G401 (cell line): ENCODE data around the gene VRK1. TPM values are rescaled to one million over a fixed set of nuclear protein-coding genes. Genes with fewer than 3 reads are reported as not detected.
A peak's percentile ranks its signal among the peaks of the same experiment; 100 is the strongest.

Source experiments
- DNase-seq: peaks from one replicate; pipeline ENCODE4 v3.0.0-alpha.2; 2015; ENCODE audit warnings: low spot score
- in situ Hi-C: cut with HindIII; loops from 2 replicates; pipeline ENCODE4 v1.10.0; 2016; ENCODE audit warnings: low sequenced_read_pairs, mixed read lengths
- total RNA-seq: library from RNA; depleted of rRNA; stranded (reverse); fragments of >200 nt; shearing (Covaris generic); gene quantifications from 2 replicates; pipeline ENCODE4 v1.2.3, GENCODE V29; 2014

Gene VRK1
- total RNA-seq, 1 experiment from 2014 or later: 65.5 TPM

GRCh38 chr14:96783915-96784224 is 13.3 kb upstream of the VRK1 start:
- DNase-seq: no peak
- in situ Hi-C loops: no loop called here

GRCh38 chr14:96790186-96790585 is 7.0 kb upstream of the VRK1 start:
- in situ Hi-C loops: no loop called here
- no peak for DNase-seq

- no peak for DNase-seq
- in situ Hi-C loops: no loop called here
Observed at GRCh38 chr14:96790706-96791105, 6.5 kb upstream of the VRK1 start.

- DNase-seq: no peak
Observed at GRCh38 chr14:96792003-96792402, 5.2 kb upstream of the VRK1 start.

GRCh38 chr14:96792591-96792990 is 4.6 kb upstream of the VRK1 start:
- no peak for DNase-seq
- in situ Hi-C loops: no loop called here

More at GRCh38 chr14:96792003-96792402, 5.2 kb upstream of the VRK1 start:
- in situ Hi-C loops: no loop called here

- in situ Hi-C loops: no loop called here
- no peak for DNase-seq
Observed at GRCh38 chr14:96793547-96793946, 3.6 kb upstream of the VRK1 start.

GRCh38 chr14:96795109-96795828 is 1.9 kb upstream of the VRK1 start:
- in situ Hi-C loops: no loop called here

GRCh38 chr14:96797582-96798349 is 584 bp downstream of the VRK1 start:
- in situ Hi-C loops: no loop called here
- no peak for DNase-seq

More at GRCh38 chr14:96795109-96795828, 1.9 kb upstream of the VRK1 start:
- DNase-seq: no peak

- in situ Hi-C loops: no loop called here
- DNase-seq: no peak
Observed at GRCh38 chr14:96798956-96799355, 1.8 kb downstream of the VRK1 start.

- DNase-seq: no peak
- in situ Hi-C loops: no loop called here
Observed at GRCh38 chr14:96799489-96800054, 2.4 kb downstream of the VRK1 start.

GRCh38 chr14:96801931-96802330 is 4.7 kb downstream of the VRK1 start:
- DNase-seq: no peak
- in situ Hi-C loops: no loop called here

- in situ Hi-C loops: no loop called here
- DNase-seq: no peak
Observed at GRCh38 chr14:96802963-96803362, 5.8 kb downstream of the VRK1 start.

- DNase-seq: no peak
- in situ Hi-C loops: no loop called here
Observed at GRCh38 chr14:96803958-96804357, 6.8 kb downstream of the VRK1 start.

GRCh38 chr14:96804895-96805294 is 7.7 kb downstream of the VRK1 start:
- in situ Hi-C loops: no loop called here

GRCh38 chr14:96805956-96806355 is 8.8 kb downstream of the VRK1 start:
- in situ Hi-C loops: no loop called here
- DNase-seq: peak; percentile 99

More at GRCh38 chr14:96804895-96805294, 7.7 kb downstream of the VRK1 start:
- DNase-seq: no peak

- no peak for DNase-seq
- in situ Hi-C loops: no loop called here
Observed at GRCh38 chr14:96806836-96807235, 9.7 kb downstream of the VRK1 start.

- DNase-seq: no peak
- in situ Hi-C loops: no loop called here
Observed at GRCh38 chr14:96808619-96809406, 11.6 kb downstream of the VRK1 start.

GRCh38 chr14:96811265-96811664 is 14.1 kb downstream of the VRK1 start:
- DNase-seq: no peak
- in situ Hi-C loops: no loop called here

GRCh38 chr14:96811985-96812667 is 14.9 kb downstream of the VRK1 start:
- no peak for DNase-seq
- in situ Hi-C loops: no loop called here
